Osteocyte (in vitro differentiated cells): ENCODE results near the gene SKP2. TPM values are rescaled to one million over a fixed set of nuclear protein-coding genes. Genes with fewer than 3 reads are reported as not detected.

Experiments used
- DNase-seq: peaks from one replicate; pipeline ENCODE4 v3.0.0; 2021; ENCODE audit warnings: mixed read lengths; ENCODE audit not compliant: unreplicated experiment; ENCODE audit errors: extremely low spot score
- H3K27ac Mint-ChIP-seq: one replicate; pipeline ENCODE4 v1.8.0; 2021; ENCODE audit warnings: mild to moderate bottlenecking, mixed read lengths; ENCODE audit not compliant: unreplicated experiment
- H3K27me3 Mint-ChIP-seq: one replicate; pipeline ENCODE4 v1.8.0; 2021; ENCODE audit warnings: mixed read lengths; ENCODE audit not compliant: unreplicated experiment
- H3K36me3 Mint-ChIP-seq: one replicate; pipeline ENCODE4 v1.8.0; 2021; ENCODE audit warnings: mixed read lengths; ENCODE audit not compliant: unreplicated experiment
- H3K4me1 Mint-ChIP-seq: one replicate; pipeline ENCODE4 v1.8.0; 2021; ENCODE audit warnings: mixed read lengths; ENCODE audit not compliant: unreplicated experiment
- H3K4me3 Mint-ChIP-seq: one replicate; pipeline ENCODE4 v1.8.0; 2021; ENCODE audit warnings: mild to moderate bottlenecking, moderate library complexity, mixed read lengths; ENCODE audit not compliant: unreplicated experiment
- H3K9me3 Mint-ChIP-seq: one replicate; pipeline ENCODE4 v1.8.0; 2021; ENCODE audit warnings: mixed read lengths; ENCODE audit not compliant: unreplicated experiment
- CTCF ChIP-seq: fragments of 200-600 bp; sonication (generic); IDR thresholded peaks from 2 replicates; pipeline ENCODE4 v1.5.0; 2021; ENCODE audit warnings: antibody characterized with exemption, mild to moderate bottlenecking, moderate library complexity
- total RNA-seq: library from RNA; stranded (reverse); gene quantifications from 2 replicates; pipeline ENCODE4 v1.2.1, GENCODE V29; 2021

SKP2 gene
- total RNA-seq, 1 donor from 2014 or later, result 28.4 TPM

- Mint-ChIP-seq H3K4me3 (peak overlapping the region; percentile 93), H3K36me3 (peaks cover 12% of the 10 kb centered on the region), H3K9me3 (no peaks in the 10 kb centered on the region), H3K4me1 (peaks cover 58% of the 10 kb centered on the region), H3K27ac (peak overlapping the region; percentile 64), H3K27me3 (no peaks in the 10 kb centered on the region)
- no peak for DNase-seq
- TF ChIP-seq CTCF, result no peak
These were observed 1.4 kb downstream of the SKP2 start for GRCh38 chr5:36153298-36153677.

GRCh38 chr5:36153726-36154125 lies 1.8 kb downstream of the SKP2 start:
- Mint-ChIP-seq H3K4me3 (peak overlapping the region; percentile 93), H3K27ac (peak overlapping the region; percentile 64), H3K9me3 (no peaks in the 10 kb centered on the region), H3K27me3 (no peaks in the 10 kb centered on the region), H3K4me1 (peaks cover 62% of the 10 kb centered on the region), H3K36me3 (peaks cover 16% of the 10 kb centered on the region)
- TF ChIP-seq CTCF, result no peak
- DNase-seq, result no peak

GRCh38 chr5:36155291-36155690 lies 3.4 kb downstream of the SKP2 start:
- no peak for DNase-seq
- Mint-ChIP-seq H3K27ac (peak overlapping the region; percentile 90), H3K9me3 (no peaks in the 10 kb centered on the region), H3K4me1 (peaks cover 65% of the 10 kb centered on the region), H3K27me3 (no peaks in the 10 kb centered on the region), H3K36me3 (peaks cover 24% of the 10 kb centered on the region), H3K4me3 (no peak overlapping the region)
- TF ChIP-seq CTCF, result no peak

DNA sequence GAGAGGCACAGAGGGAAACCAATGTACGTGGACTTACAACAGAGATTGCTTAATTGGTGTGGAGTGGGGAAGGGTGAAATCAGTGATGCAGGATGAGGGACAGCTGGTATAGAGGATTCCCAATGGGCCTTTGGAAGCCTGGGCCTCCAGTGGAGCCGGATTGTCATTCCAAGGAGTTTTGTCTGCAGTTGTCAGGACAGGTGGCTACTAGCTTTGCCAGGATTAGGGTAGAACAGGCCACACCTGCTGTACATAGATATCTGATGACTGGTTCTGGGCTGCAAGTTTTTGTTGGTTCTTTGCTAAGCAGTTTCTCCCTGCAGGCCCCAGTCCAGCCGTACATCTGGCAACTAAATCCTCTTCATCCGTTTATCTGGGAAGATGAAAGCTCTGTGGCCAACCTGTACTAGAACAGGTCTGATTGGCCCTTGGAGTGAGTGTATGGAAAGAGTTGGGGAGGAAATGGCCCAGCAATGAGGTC lies 4.2 kb downstream of the SKP2 start:
- H3K4me1 Mint-ChIP-seq, result peaks cover 60% of the 10 kb centered on the region
- H3K4me3 Mint-ChIP-seq, result peak overlapping the region; percentile 41

DNA sequence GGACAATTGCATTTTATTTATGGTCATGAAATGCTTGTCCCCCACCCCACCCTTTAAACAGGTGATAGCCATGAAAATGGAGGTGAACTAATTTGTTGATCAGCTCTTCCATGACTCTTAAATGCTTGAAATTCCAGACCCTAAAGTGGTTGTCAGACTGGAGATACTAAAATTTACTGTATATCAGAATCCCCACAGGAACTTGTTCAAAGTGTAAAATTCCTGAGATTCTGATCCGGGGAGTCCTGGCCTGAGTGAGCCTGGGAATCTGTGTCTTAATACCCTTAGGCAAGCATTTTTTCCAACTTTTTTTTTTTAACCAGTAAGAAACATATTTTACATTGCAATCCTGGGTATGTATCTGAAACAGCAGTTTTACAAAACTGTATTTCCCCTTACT lies 4.7 kb downstream of the SKP2 start:
- Mint-ChIP-seq H3K27me3 (no peaks in the 10 kb centered on the region), H3K4me3 (peak overlapping the region; percentile 41), H3K9me3 (no peaks in the 10 kb centered on the region), H3K36me3 (peaks cover 24% of the 10 kb centered on the region), H3K27ac (peak overlapping the region; percentile 90), H3K4me1 (peaks cover 61% of the 10 kb centered on the region)
- TF ChIP-seq CTCF, result no peak
- DNase-seq, result no peak

More for the DNA sequence above, 4.2 kb downstream of the SKP2 start:
- peaks cover 24% of the 10 kb centered on the region for H3K36me3 Mint-ChIP-seq
- peak overlapping the region; percentile 90 for H3K27ac Mint-ChIP-seq
- TF ChIP-seq CTCF, result no peak
- H3K27me3 Mint-ChIP-seq, result no peaks in the 10 kb centered on the region
- no peaks in the 10 kb centered on the region for H3K9me3 Mint-ChIP-seq
- DNase-seq, result no peak
